ENCODE data around the gene CCNQ. TPM values are rescaled to one million over a fixed set of nuclear protein-coding genes. Genes with fewer than 3 reads are reported as not detected.

CCNQ gene
- total RNA-seq, 1 donor from 2014 or later = 21.7 TPM

DNA sequence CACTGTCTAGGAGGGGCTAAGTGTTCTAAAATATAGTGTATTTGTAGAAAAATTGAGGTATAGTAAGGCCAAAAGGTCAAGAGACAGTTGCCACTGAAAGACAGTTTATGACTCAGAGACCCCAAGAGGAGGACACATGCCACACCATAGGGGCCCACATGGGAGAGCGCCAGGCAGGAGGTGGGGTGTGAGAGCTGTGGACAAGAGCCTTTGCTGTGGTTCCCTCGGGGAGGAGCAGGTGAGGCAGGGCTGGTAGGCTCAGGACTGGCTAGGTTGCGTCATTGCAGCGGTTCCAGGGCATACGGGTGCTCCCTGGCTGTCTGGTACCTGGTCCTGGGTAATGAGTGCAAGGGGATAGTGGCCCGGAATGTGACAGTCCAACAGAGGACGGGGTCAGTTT lies 37.6 kb downstream of the CCNQ start:
- Histone ChIP-seq H3K27ac (ENCODE audit: low read depth, low read length) (no peak overlapping the region), H2AFZ (ENCODE audit: low read depth, low read length) (no peak overlapping the region), H4K20me1 (ENCODE audit: insufficient read depth, low read length) (no peaks in the 10 kb centered on the region), H3K79me2 (ENCODE audit: insufficient read depth, low read length) (no peaks in the 10 kb centered on the region), H3K4me2 (ENCODE audit: low read length) (no peak overlapping the region), H3K36me3 (ENCODE audit: insufficient read depth, low read length) (no peaks in the 10 kb centered on the region), H3K9me3 (ENCODE audit: insufficient read depth, low read depth, low read length) (no peaks in the 10 kb centered on the region), H3K4me1 (ENCODE audit: insufficient read depth, low read length) (no peaks in the 10 kb centered on the region), H3K9ac (ENCODE audit: low read length) (no peak overlapping the region), H3K4me3 (ENCODE audit: insufficient read depth, low read depth, low read length) (no peak overlapping the region), H3K27me3 (ENCODE audit: insufficient read depth, low read length) (no peaks in the 10 kb centered on the region)
- DNase-seq (ENCODE audit: low read depth) = no peak
- FAIRE-seq = no peak
- Mint-ChIP-seq H3K27me3 (ENCODE audit: low read depth, unreplicated experiment) (peaks cover 20% of the 10 kb centered on the region), H3K9me3 (ENCODE audit: unreplicated experiment) (no peaks in the 10 kb centered on the region), H3K27ac (ENCODE audit: unreplicated experiment) (no peak overlapping the region), H3K4me3 (ENCODE audit: unreplicated experiment) (no peak overlapping the region), H3K4me1 (ENCODE audit: low read depth, unreplicated experiment) (no peaks in the 10 kb centered on the region), H3K36me3 (ENCODE audit: low read depth, unreplicated experiment) (no peaks in the 10 kb centered on the region)
- TF ChIP-seq, protein P1, sequence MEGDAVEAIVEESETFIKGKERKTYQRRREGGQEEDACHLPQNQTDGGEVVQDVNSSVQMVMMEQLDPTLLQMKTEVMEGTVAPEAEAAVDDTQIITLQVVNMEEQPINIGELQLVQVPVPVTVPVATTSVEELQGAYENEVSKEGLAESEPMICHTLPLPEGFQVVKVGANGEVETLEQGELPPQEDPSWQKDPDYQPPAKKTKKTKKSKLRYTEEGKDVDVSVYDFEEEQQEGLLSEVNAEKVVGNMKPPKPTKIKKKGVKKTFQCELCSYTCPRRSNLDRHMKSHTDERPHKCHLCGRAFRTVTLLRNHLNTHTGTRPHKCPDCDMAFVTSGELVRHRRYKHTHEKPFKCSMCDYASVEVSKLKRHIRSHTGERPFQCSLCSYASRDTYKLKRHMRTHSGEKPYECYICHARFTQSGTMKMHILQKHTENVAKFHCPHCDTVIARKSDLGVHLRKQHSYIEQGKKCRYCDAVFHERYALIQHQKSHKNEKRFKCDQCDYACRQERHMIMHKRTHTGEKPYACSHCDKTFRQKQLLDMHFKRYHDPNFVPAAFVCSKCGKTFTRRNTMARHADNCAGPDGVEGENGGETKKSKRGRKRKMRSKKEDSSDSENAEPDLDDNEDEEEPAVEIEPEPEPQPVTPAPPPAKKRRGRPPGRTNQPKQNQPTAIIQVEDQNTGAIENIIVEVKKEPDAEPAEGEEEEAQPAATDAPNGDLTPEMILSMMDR (IDR thresholded peaks at IDR 0.05; ENCODE audit: insufficient read depth, low read depth, low read length) = no peak
- no peak for TF ChIP-seq EZH2 (IDR thresholded peaks at IDR 0.05; ENCODE audit: insufficient read depth, low read length)

DNA sequence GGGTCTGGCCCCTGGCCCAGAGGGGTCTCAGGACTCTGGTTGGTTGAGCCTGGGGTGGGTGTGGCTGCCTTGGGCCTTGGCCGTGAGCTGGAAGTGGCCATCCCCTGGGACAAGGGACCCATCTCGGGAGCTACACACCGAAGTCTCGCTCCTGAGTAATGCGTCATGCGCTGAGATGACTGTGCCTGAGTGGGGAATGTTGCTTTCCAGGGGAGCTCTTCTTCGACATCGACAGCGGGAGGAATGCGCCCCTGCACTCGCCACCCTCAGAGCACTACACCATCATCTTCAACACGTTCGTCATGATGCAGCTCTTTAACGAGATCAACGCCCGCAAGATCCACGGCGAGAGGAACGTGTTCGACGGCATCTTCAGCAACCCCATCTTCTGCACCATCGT lies 38.5 kb downstream of the CCNQ start:
- no peaks in the 10 kb centered on the region for H3K79me2 ChIP-seq (ENCODE audit: insufficient read depth, low read length)
- FAIRE-seq (no peak), DNase-seq (ENCODE audit: low read depth) (no peak)
- H3K9ac ChIP-seq (ENCODE audit: low read length) = no peak overlapping the region
- Mint-ChIP-seq H3K4me3 (ENCODE audit: unreplicated experiment) (no peak overlapping the region), H3K27me3 (ENCODE audit: low read depth, unreplicated experiment) (peaks cover 22% of the 10 kb centered on the region), H3K36me3 (ENCODE audit: low read depth, unreplicated experiment) (no peaks in the 10 kb centered on the region), H3K4me1 (ENCODE audit: low read depth, unreplicated experiment) (no peaks in the 10 kb centered on the region), H3K27ac (ENCODE audit: unreplicated experiment) (no peak overlapping the region), H3K9me3 (ENCODE audit: unreplicated experiment) (no peaks in the 10 kb centered on the region)
- no peaks in the 10 kb centered on the region for H3K36me3 ChIP-seq (ENCODE audit: insufficient read depth, low read length)
- H3K27me3 ChIP-seq (ENCODE audit: insufficient read depth, low read length) = no peaks in the 10 kb centered on the region
- no peaks in the 10 kb centered on the region for H4K20me1 ChIP-seq (ENCODE audit: insufficient read depth, low read length)
- H3K4me3 ChIP-seq (ENCODE audit: insufficient read depth, low read depth, low read length) = no peak overlapping the region
- H2AFZ ChIP-seq (ENCODE audit: low read depth, low read length) = no peak overlapping the region
- no peak overlapping the region for H3K4me2 ChIP-seq (ENCODE audit: low read length)
- no peak for TF ChIP-seq EZH2 (IDR thresholded peaks at IDR 0.05; ENCODE audit: insufficient read depth, low read length)
- TF ChIP-seq, protein P1 (IDR thresholded peaks at IDR 0.05; ENCODE audit: insufficient read depth, low read depth, low read length) = no peak
- no peaks in the 10 kb centered on the region for H3K4me1 ChIP-seq (ENCODE audit: insufficient read depth, low read length)
- H3K27ac ChIP-seq (ENCODE audit: low read depth, low read length) = no peak overlapping the region
- H3K9me3 ChIP-seq (ENCODE audit: insufficient read depth, low read depth, low read length) = no peaks in the 10 kb centered on the region

DNA sequence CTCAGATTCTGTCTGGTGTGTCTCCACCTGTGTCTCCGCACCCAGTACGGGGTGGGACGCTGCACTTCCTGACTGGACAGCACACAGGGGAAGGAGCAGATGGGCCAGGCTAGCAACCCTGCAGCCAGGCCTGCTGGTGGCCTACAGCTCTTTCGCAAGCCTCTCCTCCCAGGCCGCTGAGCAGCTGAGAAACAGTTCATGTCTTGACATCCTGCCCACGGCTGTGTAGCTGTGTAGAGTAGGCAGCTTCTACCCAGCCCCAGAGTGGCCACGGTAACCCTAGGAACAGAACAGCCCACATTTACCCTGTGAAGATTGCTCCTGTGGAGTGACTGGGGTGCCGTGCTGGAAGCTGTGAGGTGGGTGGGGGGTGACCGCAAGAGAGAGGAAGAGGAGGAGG lies 38.9 kb downstream of the CCNQ start:
- Histone ChIP-seq H3K79me2 (ENCODE audit: insufficient read depth, low read length) (no peaks in the 10 kb centered on the region), H3K4me3 (ENCODE audit: insufficient read depth, low read depth, low read length) (no peak overlapping the region), H3K4me1 (ENCODE audit: insufficient read depth, low read length) (no peaks in the 10 kb centered on the region), H3K27ac (ENCODE audit: low read depth, low read length) (no peak overlapping the region), H2AFZ (ENCODE audit: low read depth, low read length) (no peak overlapping the region), H4K20me1 (ENCODE audit: insufficient read depth, low read length) (no peaks in the 10 kb centered on the region), H3K9me3 (ENCODE audit: insufficient read depth, low read depth, low read length) (no peaks in the 10 kb centered on the region), H3K4me2 (ENCODE audit: low read length) (no peak overlapping the region), H3K36me3 (ENCODE audit: insufficient read depth, low read length) (no peaks in the 10 kb centered on the region), H3K27me3 (ENCODE audit: insufficient read depth, low read length) (no peaks in the 10 kb centered on the region), H3K9ac (ENCODE audit: low read length) (no peak overlapping the region)
- no peak for TF ChIP-seq EZH2 (IDR thresholded peaks at IDR 0.05; ENCODE audit: insufficient read depth, low read length)
- TF ChIP-seq, protein P1 (IDR thresholded peaks at IDR 0.05; ENCODE audit: insufficient read depth, low read depth, low read length) = no peak
- H3K4me1 Mint-ChIP-seq (ENCODE audit: low read depth, unreplicated experiment) = no peaks in the 10 kb centered on the region
- H3K27ac Mint-ChIP-seq (ENCODE audit: unreplicated experiment) = no peak overlapping the region
- peaks cover 24% of the 10 kb centered on the region for H3K27me3 Mint-ChIP-seq (ENCODE audit: low read depth, unreplicated experiment)
- no peaks in the 10 kb centered on the region for H3K9me3 Mint-ChIP-seq (ENCODE audit: unreplicated experiment)
- no peak for FAIRE-seq
- no peaks in the 10 kb centered on the region for H3K36me3 Mint-ChIP-seq (ENCODE audit: low read depth, unreplicated experiment)
- no peak overlapping the region for H3K4me3 Mint-ChIP-seq (ENCODE audit: unreplicated experiment)
- DNase-seq (ENCODE audit: low read depth) = no peak
